ENCODE results near the gene ACMSD. TPM values are rescaled to one million over a fixed set of nuclear protein-coding genes. Genes with fewer than 3 reads are reported as not detected.

ACMSD gene
- total and polyA plus RNA-seq, 2 of the 13 experiments (the other 11 are each of a cell fraction or from before 2014, with no cell fraction given), result not detected

DNA sequence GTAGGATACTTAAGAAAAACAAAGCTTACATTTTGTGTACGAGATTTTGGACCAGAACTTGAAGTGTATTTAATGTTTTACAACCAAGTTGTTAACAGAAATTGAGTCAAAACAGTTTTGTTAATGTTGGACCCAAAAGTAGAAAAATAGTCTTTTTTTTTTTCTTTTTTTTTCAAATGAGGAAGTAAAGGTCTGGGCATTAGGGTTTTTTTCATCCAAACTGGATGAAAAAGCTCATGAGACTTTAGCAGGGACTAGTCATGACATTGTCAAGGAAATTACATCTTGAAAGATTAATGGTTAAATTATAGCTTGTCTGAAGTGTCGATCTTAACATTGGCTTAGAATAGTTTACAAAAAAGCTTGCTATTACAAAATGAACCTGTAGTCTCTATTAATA lies 112.5 kb downstream of the ACMSD start:
- 98% methylated on average over 2 of the region's 2 CpGs for WGBS (ENCODE audit: low lambda C conversion rate)
- Histone ChIP-seq H3K79me2 (ENCODE audit: insufficient read depth, low read length) (peaks cover 2% of the 10 kb centered on the region), H3K9me3 (ENCODE audit: low read length) (no peaks in the 10 kb centered on the region), H3K4me3 (replicated peaks in 1 of 3; ENCODE audit: insufficient read depth in 1 of 3, low read depth in 2 of 3, low read length in 3 of 3) (no peak overlapping the region), H3K4me2 (ENCODE audit: low read depth, low read length) (no peak overlapping the region), H2AFZ (ENCODE audit: low read length) (no peak overlapping the region), H4K20me1 (ENCODE audit: insufficient read depth, low read length) (no peaks in the 10 kb centered on the region), H3K9ac (ENCODE audit: insufficient read depth, low read depth, low read length) (no peak overlapping the region), H3K27me3 (ENCODE audit: control insufficient read depth in 1 of 2, insufficient read depth in 2 of 2, low read length in 2 of 2) (no peaks in the 10 kb centered on the region), H3K36me3 (replicated peaks in 1 of 2; ENCODE audit: control insufficient read depth in 1 of 2, insufficient read depth in 2 of 2, low read length in 2 of 2) (peaks cover 23 to 87% of the 10 kb centered on the region in 2 experiments), H3K27ac (ENCODE audit: extremely low read length, insufficient read depth, low read length) (no peak overlapping the region), H3K4me1 (ENCODE audit: insufficient read depth, low read length) (peaks cover 12% of the 10 kb centered on the region)
- ChIA-PET POLR2A (no interaction called here), CTCF (ENCODE audit: low intra/inter-chr PET ratio, low total read pairs) (no interaction called here)
- intact Hi-C loops (cut with micrococcal nuclease; ENCODE audit: unreplicated experiment), result no loop called here
- no peak for ATAC-seq
- TF ChIP-seq ZNF598 (CRISPR knock-in tag; IDR thresholded peaks at IDR 0.05; ENCODE audit: borderline replicate concordance) (no peak), ZNF564 (CRISPR knock-in tag; IDR thresholded peaks at IDR 0.05) (no peak), PHF5A (CRISPR knock-in tag; IDR thresholded peaks at IDR 0.05; ENCODE audit: low read depth, unreplicated experiment) (no peak), ZSCAN25 (CRISPR knock-in tag; IDR thresholded peaks at IDR 0.05) (no peak), CHD2 (IDR thresholded peaks at IDR 0.05; ENCODE audit: low read depth, low read length) (no peak), ZNF790 (CRISPR knock-in tag; IDR thresholded peaks at IDR 0.05; ENCODE audit: borderline replicate concordance) (no peak), GABPB1 (CRISPR knock-in tag; IDR thresholded peaks at IDR 0.05) (no peak), ZNF616 (CRISPR knock-in tag; IDR thresholded peaks at IDR 0.05; ENCODE audit: low read depth) (no peak), ZNF205 (CRISPR knock-in tag; IDR thresholded peaks at IDR 0.05) (no peak), ZNF607 (CRISPR knock-in tag; IDR thresholded peaks at IDR 0.05; ENCODE audit: borderline replicate concordance) (no peak), SOX5 (CRISPR knock-in tag; IDR thresholded peaks at IDR 0.05; ENCODE audit: borderline replicate concordance) (no peak)
- no TSS peak for BruUV-seq (replicated peaks)
- in situ Hi-C loops (cut with HindIII; ENCODE audit: extremely low pct_ligation_motif_present, low pct_unique_long_range_greater_than_20kb), result no loop called here
- DNase-seq (ENCODE audit: low spot score), result no peak
- no peak for FAIRE-seq

Small RNA genes lying within 50 kb of the gene (microRNA-seq; reads per million reads assigned to microRNA genes)
- not detected for gene MIR5590

Small RNA genes lying within 50 kb of the gene (small RNA-seq; reads per million reads assigned to genes)
- 0 reads per million in 3 experiments for gene AC110620.1 (ENCODE audit: insufficient read depth in 2 of 3, insufficient read length in 3 of 3, low read depth in 2 of 3, low replicate concordance in 1 of 3)
- 0 reads per million in 3 experiments for gene MIR5590 (ENCODE audit: insufficient read depth in 2 of 3, insufficient read length in 3 of 3, low read depth in 2 of 3, low replicate concordance in 1 of 3)

Other genes with a start within 250 kb of the ACMSD start
- gene TMEM163, start 119.6 kb upstream of the ACMSD start, total RNA-seq (2016; rRNA removed; fragmentation: Illumina TruSeq; extraction: Trizol), result not detected in 2 replicates
- 0.05 TPM in 1 of 2 replicates, not detected in the other for gene TMEM163, start 119.6 kb upstream of the ACMSD start, polyA plus RNA-seq (2011; rRNA removed)
- 31.2 and 34.4 TPM in 2 replicates for gene CCNT2, start 80.2 kb downstream of the ACMSD start, total RNA-seq (2016; rRNA removed; fragmentation: Illumina TruSeq; extraction: Trizol)
- gene CCNT2, start 80.2 kb downstream of the ACMSD start, polyA plus RNA-seq (2011; rRNA removed), result 20.5 and 22.1 TPM in 2 replicates
- gene MAP3K19, start 208.8 kb downstream of the ACMSD start, total RNA-seq (2016; rRNA removed; fragmentation: Illumina TruSeq; extraction: Trizol), result not detected in 2 replicates
- not detected in 2 replicates for gene MAP3K19, start 208.8 kb downstream of the ACMSD start, polyA plus RNA-seq (2011; rRNA removed)
- 48.8 and 61.5 TPM in 2 replicates for gene RAB3GAP1, start 213.7 kb downstream of the ACMSD start, total RNA-seq (2016; rRNA removed; fragmentation: Illumina TruSeq; extraction: Trizol)
- gene RAB3GAP1, start 213.7 kb downstream of the ACMSD start, polyA plus RNA-seq (2011; rRNA removed), result 15.2 and 16.7 TPM in 2 replicates